ENCODE data around the gene NGRN.

Gene NGRN

GRCh38 chr15:90265271-90266060 lies at the start of gene NGRN:
NGRN (plus strand) TSS chr15:90265672; CDS start chr15:90265713, 41 bp downstream.
- Mint-ChIP-seq H3K4me1 (peaks cover 56% of the 10 kb centered on the region), H3K27ac (peak within 1 kb of the TSS; percentile 96), H3K36me3 (peaks cover 59% of the 10 kb centered on the region), H3K9me3 (no peaks in the 10 kb centered on the region), H3K4me3 (peak within 1 kb of the TSS; percentile 98)
- ATAC-seq = peak; percentile 92
- peak; percentile 74 to 97 for DNase-seq (ENCODE audit: low spot score in 2 of 2)

GRCh38 chr15:90217671-90218394 lies 47.6 kb upstream of the NGRN start:
- DNase-seq (ENCODE audit: low spot score in 2 of 2) = no peak
- no peak for ATAC-seq
- H3K4me1 Mint-ChIP-seq = peaks cover 48% of the 10 kb centered on the region
- H3K9me3 Mint-ChIP-seq = no peaks in the 10 kb centered on the region
- peak overlapping the region; percentile 68 for H3K27ac Mint-ChIP-seq
- peaks cover 20% of the 10 kb centered on the region for H3K36me3 Mint-ChIP-seq
- H3K4me3 Mint-ChIP-seq = no peak overlapping the region

- Mint-ChIP-seq H3K27ac (peak overlapping the region; percentile 68), H3K9me3 (no peaks in the 10 kb centered on the region), H3K36me3 (peaks cover 17% of the 10 kb centered on the region), H3K4me1 (peaks cover 37% of the 10 kb centered on the region), H3K4me3 (no peak overlapping the region)
- DNase-seq (ENCODE audit: low spot score in 2 of 2) = peak; percentile 42 to 80
- ATAC-seq = peak; percentile 78
Measured at GRCh38 chr15:90219421-90220141, 45.9 kb upstream of the NGRN start.

GRCh38 chr15:90221246-90221900 lies 44.1 kb upstream of the NGRN start:
- Mint-ChIP-seq H3K4me1 (peaks cover 27% of the 10 kb centered on the region), H3K4me3 (no peak overlapping the region), H3K36me3 (peaks cover 27% of the 10 kb centered on the region), H3K27ac (no peak overlapping the region), H3K9me3 (no peaks in the 10 kb centered on the region)
- DNase-seq (ENCODE audit: low spot score in 2 of 2) = no peak
- ATAC-seq = peak; percentile 41

- Mint-ChIP-seq H3K4me1 (peaks cover 19% of the 10 kb centered on the region), H3K9me3 (no peaks in the 10 kb centered on the region), H3K27ac (no peak overlapping the region), H3K36me3 (peaks cover 27% of the 10 kb centered on the region), H3K4me3 (no peak overlapping the region)
- no peak for DNase-seq (ENCODE audit: low spot score in 2 of 2)
- ATAC-seq = no peak
Measured at GRCh38 chr15:90222547-90222946, 42.9 kb upstream of the NGRN start.

GRCh38 chr15:90223441-90224165 lies 41.9 kb upstream of the NGRN start:
- ATAC-seq (no peak), DNase-seq (ENCODE audit: low spot score in 2 of 2) (no peak)
- Mint-ChIP-seq H3K27ac (no peak overlapping the region), H3K9me3 (no peaks in the 10 kb centered on the region), H3K4me3 (no peak overlapping the region), H3K4me1 (peaks cover 16% of the 10 kb centered on the region), H3K36me3 (peaks cover 30% of the 10 kb centered on the region)

- Mint-ChIP-seq H3K4me1 (peaks cover 16% of the 10 kb centered on the region), H3K9me3 (no peaks in the 10 kb centered on the region), H3K27ac (no peak overlapping the region), H3K4me3 (no peak overlapping the region), H3K36me3 (peaks cover 45% of the 10 kb centered on the region)
- DNase-seq (ENCODE audit: low spot score in 2 of 2) = no peak
- ATAC-seq = no peak
Measured at GRCh38 chr15:90225047-90225446, 40.4 kb upstream of the NGRN start.

GRCh38 chr15:90225504-90226234 lies 39.8 kb upstream of the NGRN start:
- H3K4me1 Mint-ChIP-seq = peaks cover 21% of the 10 kb centered on the region
- no peak overlapping the region for H3K4me3 Mint-ChIP-seq
- H3K9me3 Mint-ChIP-seq = no peaks in the 10 kb centered on the region
- DNase-seq (ENCODE audit: low spot score in 2 of 2) (no peak), ATAC-seq (no peak)
- no peak overlapping the region for H3K27ac Mint-ChIP-seq
- peaks cover 51% of the 10 kb centered on the region for H3K36me3 Mint-ChIP-seq

- H3K27ac Mint-ChIP-seq = no peak overlapping the region
- no peak overlapping the region for H3K4me3 Mint-ChIP-seq
Measured at GRCh38 chr15:90227336-90227735, 38.1 kb upstream of the NGRN start.

GRCh38 chr15:90227816-90228772 lies 37.4 kb upstream of the NGRN start:
- ATAC-seq (no peak), DNase-seq (ENCODE audit: low spot score in 2 of 2) (no peak)
- Mint-ChIP-seq H3K27ac (no peak overlapping the region), H3K4me3 (no peak overlapping the region), H3K4me1 (peaks cover 46% of the 10 kb centered on the region), H3K36me3 (peaks cover 58% of the 10 kb centered on the region), H3K9me3 (no peaks in the 10 kb centered on the region)

More at GRCh38 chr15:90227336-90227735, 38.1 kb upstream of the NGRN start:
- DNase-seq (ENCODE audit: low spot score in 2 of 2) = no peak
- Mint-ChIP-seq H3K4me1 (peaks cover 38% of the 10 kb centered on the region), H3K9me3 (no peaks in the 10 kb centered on the region), H3K36me3 (peaks cover 56% of the 10 kb centered on the region)
- no peak for ATAC-seq

- Mint-ChIP-seq H3K27ac (peak overlapping the region; percentile 96), H3K4me1 (peaks cover 46% of the 10 kb centered on the region), H3K9me3 (no peaks in the 10 kb centered on the region), H3K36me3 (peaks cover 59% of the 10 kb centered on the region), H3K4me3 (no peak overlapping the region)
- ATAC-seq (no peak), DNase-seq (ENCODE audit: low spot score in 2 of 2) (no peak)
Measured at GRCh38 chr15:90228960-90229359, 36.5 kb upstream of the NGRN start.

- Mint-ChIP-seq H3K4me1 (peaks cover 55% of the 10 kb centered on the region), H3K27ac (peak overlapping the region; percentile 96), H3K9me3 (no peaks in the 10 kb centered on the region), H3K36me3 (peaks cover 59% of the 10 kb centered on the region), H3K4me3 (peak overlapping the region; percentile 89)
- no peak for DNase-seq (ENCODE audit: low spot score in 2 of 2)
- no peak for ATAC-seq
Measured at GRCh38 chr15:90230071-90230494, 35.4 kb upstream of the NGRN start.

GRCh38 chr15:90230610-90231009 lies 34.9 kb upstream of the NGRN start:
- ATAC-seq = no peak
- no peak for DNase-seq (ENCODE audit: low spot score in 2 of 2)
- Mint-ChIP-seq H3K4me3 (peak overlapping the region; percentile 89), H3K27ac (peak overlapping the region; percentile 96), H3K9me3 (no peaks in the 10 kb centered on the region), H3K4me1 (peaks cover 57% of the 10 kb centered on the region), H3K36me3 (peaks cover 53% of the 10 kb centered on the region)

All from stimulated activated effector memory CD8-positive, alpha-beta T cell treated with anti-CD3 and anti-CD28 coated beads, Interleukin-12 subunit alpha, Interleukin-12 subunit beta, amount 100 ng/mL, for 72 hours (primary cell).